NCI-H748 (cell line): ENCODE measurements around the gene ZDHHC11B.
"Not testable (repeated sequence)": the region's sequence is repeated elsewhere in the genome, so short reads cannot be mapped to it uniquely, and the experiment has no call there.

ENCODE experiments used
- DNase-seq: peaks from one replicate; lab custom pipeline; 2025; ENCODE audit not compliant: unreplicated experiment; lab: John Stamatoyannopoulos, UW

ZDHHC11B gene

GRCh38 chr5:723309-723708 lies 61.2 kb downstream of the ZDHHC11B start:
- not testable (repeated sequence) for DNase-seq

- DNase-seq = not testable (repeated sequence)
Measured at GRCh38 chr5:719379-719778, 65.2 kb downstream of the ZDHHC11B start.

- no peak for DNase-seq
Measured at GRCh38 chr5:717143-717542, 67.4 kb downstream of the ZDHHC11B start.

GRCh38 chr5:716740-717139 lies 67.8 kb downstream of the ZDHHC11B start:
- DNase-seq = not testable (repeated sequence)

- not testable (repeated sequence) for DNase-seq
Measured at GRCh38 chr5:715636-716035, 68.9 kb downstream of the ZDHHC11B start.

GRCh38 chr5:714215-715118 lies 70.1 kb downstream of the ZDHHC11B start:
- not testable (repeated sequence) for DNase-seq

GRCh38 chr5:713686-714085 lies 70.8 kb downstream of the ZDHHC11B start:
- DNase-seq = not testable (repeated sequence)

GRCh38 chr5:708848-709517 lies 75.5 kb downstream of the ZDHHC11B start:
- not testable (repeated sequence) for DNase-seq

- DNase-seq = not testable (repeated sequence)
Measured at GRCh38 chr5:708374-708773, 76.2 kb downstream of the ZDHHC11B start.

- DNase-seq = not testable (repeated sequence)
Measured at GRCh38 chr5:706127-706526, 78.4 kb downstream of the ZDHHC11B start.

- DNase-seq = peak; percentile 87
Measured at GRCh38 chr5:696753-697702, 87.5 kb downstream of the ZDHHC11B start.

GRCh38 chr5:696191-696590 lies 88.3 kb downstream of the ZDHHC11B start:
- not testable (repeated sequence) for DNase-seq

- not testable (repeated sequence) for DNase-seq
Measured at GRCh38 chr5:695475-695874, 89.1 kb downstream of the ZDHHC11B start.

- DNase-seq = peak; percentile 60
Measured at GRCh38 chr5:694042-694431, 90.5 kb downstream of the ZDHHC11B start.

GRCh38 chr5:693271-694041 lies 91.1 kb downstream of the ZDHHC11B start, which contains the start of gene TPPP:
Gene TPPP (minus strand): TSS chr5:693352. CDS start chr5:678060, 15,292 bp downstream.
- peak; percentile 99 for DNase-seq

GRCh38 chr5:692529-693041 lies 91.9 kb downstream of the ZDHHC11B start:
- peak; percentile 73 for DNase-seq

- no peak for DNase-seq
Measured at GRCh38 chr5:691817-692528, 92.6 kb downstream of the ZDHHC11B start.

GRCh38 chr5:691049-691448 lies 93.5 kb downstream of the ZDHHC11B start:
- DNase-seq = not testable (repeated sequence)

- DNase-seq = not testable (repeated sequence)
Measured at GRCh38 chr5:690293-690692, 94.2 kb downstream of the ZDHHC11B start.
